Measurements from ENCODE around the gene FAAP100.

DNA sequence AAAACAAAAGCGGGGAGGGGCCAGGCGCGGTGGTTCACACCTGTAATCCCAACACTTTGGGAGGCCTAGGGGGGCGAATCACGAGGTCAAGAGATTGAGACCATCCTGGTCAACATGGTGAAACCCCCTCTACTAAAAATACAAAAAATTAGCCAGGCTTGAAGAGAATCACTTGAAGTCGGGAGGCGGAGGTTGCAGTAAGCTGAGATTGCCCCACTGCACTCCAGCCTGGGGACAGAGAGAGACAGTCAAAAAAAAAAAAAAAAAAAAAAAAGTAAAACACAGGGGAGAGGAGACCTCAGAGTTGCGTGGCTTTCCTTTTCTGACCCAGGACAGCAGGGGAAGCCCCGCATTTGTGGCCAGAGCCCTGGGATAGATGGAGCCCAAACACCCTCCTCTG, 59.4 kb downstream of the FAAP100 start:
- TF ChIP-seq, protein P1, sequence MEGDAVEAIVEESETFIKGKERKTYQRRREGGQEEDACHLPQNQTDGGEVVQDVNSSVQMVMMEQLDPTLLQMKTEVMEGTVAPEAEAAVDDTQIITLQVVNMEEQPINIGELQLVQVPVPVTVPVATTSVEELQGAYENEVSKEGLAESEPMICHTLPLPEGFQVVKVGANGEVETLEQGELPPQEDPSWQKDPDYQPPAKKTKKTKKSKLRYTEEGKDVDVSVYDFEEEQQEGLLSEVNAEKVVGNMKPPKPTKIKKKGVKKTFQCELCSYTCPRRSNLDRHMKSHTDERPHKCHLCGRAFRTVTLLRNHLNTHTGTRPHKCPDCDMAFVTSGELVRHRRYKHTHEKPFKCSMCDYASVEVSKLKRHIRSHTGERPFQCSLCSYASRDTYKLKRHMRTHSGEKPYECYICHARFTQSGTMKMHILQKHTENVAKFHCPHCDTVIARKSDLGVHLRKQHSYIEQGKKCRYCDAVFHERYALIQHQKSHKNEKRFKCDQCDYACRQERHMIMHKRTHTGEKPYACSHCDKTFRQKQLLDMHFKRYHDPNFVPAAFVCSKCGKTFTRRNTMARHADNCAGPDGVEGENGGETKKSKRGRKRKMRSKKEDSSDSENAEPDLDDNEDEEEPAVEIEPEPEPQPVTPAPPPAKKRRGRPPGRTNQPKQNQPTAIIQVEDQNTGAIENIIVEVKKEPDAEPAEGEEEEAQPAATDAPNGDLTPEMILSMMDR (conservative IDR thresholded peaks at IDR 0.05; ENCODE audit: low read length): no peak
- TF ChIP-seq EZH2phosphoT487 (IDR thresholded peaks at IDR 0.05; ENCODE audit: borderline replicate concordance): no peak

All from Loucy (cell line).